Measurements from ENCODE around the gene TRIM26.
"Not testable (repeated sequence)": the region's sequence is repeated elsewhere in the genome, so short reads cannot be mapped to it uniquely, and the experiment has no call there.

TRIM26 gene

GRCh38 chr6:30212865-30213666 lies at the start of gene TRIM26:
Gene TRIM26 (minus strand): TSS chr6:30213406. CDS start chr6:30199103, 14,303 bp downstream.
- DNase-seq, result peak; percentile 95 to 98 (median 96)

- no peak for DNase-seq
Measured at GRCh38 chr6:30260036-30260504, 46.9 kb upstream of the TRIM26 start.

- peak; percentile 38 to 73 (median 71) for DNase-seq
Measured at GRCh38 chr6:30259140-30260035, 46.2 kb upstream of the TRIM26 start.

GRCh38 chr6:30258204-30258603 lies 45.0 kb upstream of the TRIM26 start:
- DNase-seq, result no peak

- DNase-seq, result not testable (repeated sequence)
Measured at GRCh38 chr6:30252417-30252816, 39.2 kb upstream of the TRIM26 start.

- DNase-seq, result no peak
Measured at GRCh38 chr6:30244560-30244959, 31.4 kb upstream of the TRIM26 start.

GRCh38 chr6:30238178-30238795 lies 25.1 kb upstream of the TRIM26 start:
- peak in 1 of 3 experiments; percentile 4 for DNase-seq

GRCh38 chr6:30234356-30234755 lies 21.1 kb upstream of the TRIM26 start:
- DNase-seq, result no peak

- DNase-seq, result no peak
Measured at GRCh38 chr6:30231067-30231466, 17.9 kb upstream of the TRIM26 start.

- no peak for DNase-seq
Measured at GRCh38 chr6:30227763-30228487, 14.7 kb upstream of the TRIM26 start.

GRCh38 chr6:30227242-30227722 lies 14.1 kb upstream of the TRIM26 start:
- DNase-seq, result no peak

GRCh38 chr6:30223339-30223738 lies 10.1 kb upstream of the TRIM26 start:
- DNase-seq, result no peak

GRCh38 chr6:30221956-30222355 lies 8.8 kb upstream of the TRIM26 start:
- not testable (repeated sequence) for DNase-seq

GRCh38 chr6:30221395-30221794 lies 8.2 kb upstream of the TRIM26 start:
- not testable (repeated sequence) for DNase-seq

- peak; percentile 53 to 80 (median 74) for DNase-seq
Measured at GRCh38 chr6:30219244-30219643, 6.0 kb upstream of the TRIM26 start.

- no peak for DNase-seq
Measured at GRCh38 chr6:30216096-30216495, 2.9 kb upstream of the TRIM26 start.

GRCh38 chr6:30214657-30214982 lies 1.4 kb upstream of the TRIM26 start:
- no peak for DNase-seq

- DNase-seq, result peak; percentile 64 to 84 (median 75)
Measured at GRCh38 chr6:30213957-30214656, 901 bp upstream of the TRIM26 start.

GRCh38 chr6:30213667-30213956 lies 406 bp upstream of the TRIM26 start:
- peak in 1 of 3 experiments; percentile 64 for DNase-seq

- no peak for DNase-seq
Measured at GRCh38 chr6:30211899-30212298, 1.3 kb downstream of the TRIM26 start.

- no peak for DNase-seq
Measured at GRCh38 chr6:30211306-30211705, 1.9 kb downstream of the TRIM26 start.

Measured in NCI-H1417 (cell line).